Thyroid gland (tissue), 4 donors: ENCODE data around the gene NPBWR2.
"Not testable (repeated sequence)": the region's sequence is repeated elsewhere in the genome, so short reads cannot be mapped to it uniquely, and the experiment has no call there.

Source experiments
- POLR2A ChIP-seq, 2 donors: fragments of 450-650 bp; IDR thresholded peaks; one replicate each; pipeline ENCODE4 v1.6.1; 2017; ENCODE audit warnings: antibody characterized with exemption in 2 of 2, mild to moderate bottlenecking in 2 of 2, moderate library complexity in 1 of 2
- TF ChIP-seq, protein P1 (sequence below), 6 experiments: fragments of 200-600 bp in 3 of 6; fragments of 450-650 bp in 3 of 6; sonication (generic) in 3 of 6; IDR thresholded peaks; one replicate each; pipeline ENCODE4 v1.5.1; 2016 to 2019; ENCODE audit warnings: antibody characterized with exemption in 6 of 6, mild to moderate bottlenecking in 2 of 6, inconsistent platforms in 1 of 6, moderate library complexity in 1 of 6

DNA sequence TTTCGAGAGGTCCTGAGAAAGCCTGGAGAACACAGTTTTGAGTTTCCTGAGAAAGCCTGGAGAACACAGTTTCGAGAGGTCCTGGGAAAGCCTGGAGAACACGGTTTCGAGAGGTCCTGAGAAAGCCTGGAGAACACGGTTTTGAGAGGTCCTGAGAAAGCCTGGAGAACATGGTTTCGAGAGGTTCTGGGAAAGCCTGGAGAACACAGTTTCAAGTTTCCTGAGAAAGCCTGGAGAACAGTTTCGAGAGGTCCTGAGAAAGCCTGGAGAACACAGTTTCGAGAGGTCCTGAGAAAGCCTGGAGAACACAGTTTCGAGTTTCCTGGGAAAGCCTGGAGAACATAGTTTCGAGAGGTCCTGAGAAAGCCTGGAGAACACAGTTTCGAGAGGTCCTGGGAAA lies 16.2 kb upstream of the NPBWR2 start:
- not testable (repeated sequence) for TF ChIP-seq POLR2A (IDR thresholded peaks at IDR 0.05)
- TF ChIP-seq, protein P1, sequence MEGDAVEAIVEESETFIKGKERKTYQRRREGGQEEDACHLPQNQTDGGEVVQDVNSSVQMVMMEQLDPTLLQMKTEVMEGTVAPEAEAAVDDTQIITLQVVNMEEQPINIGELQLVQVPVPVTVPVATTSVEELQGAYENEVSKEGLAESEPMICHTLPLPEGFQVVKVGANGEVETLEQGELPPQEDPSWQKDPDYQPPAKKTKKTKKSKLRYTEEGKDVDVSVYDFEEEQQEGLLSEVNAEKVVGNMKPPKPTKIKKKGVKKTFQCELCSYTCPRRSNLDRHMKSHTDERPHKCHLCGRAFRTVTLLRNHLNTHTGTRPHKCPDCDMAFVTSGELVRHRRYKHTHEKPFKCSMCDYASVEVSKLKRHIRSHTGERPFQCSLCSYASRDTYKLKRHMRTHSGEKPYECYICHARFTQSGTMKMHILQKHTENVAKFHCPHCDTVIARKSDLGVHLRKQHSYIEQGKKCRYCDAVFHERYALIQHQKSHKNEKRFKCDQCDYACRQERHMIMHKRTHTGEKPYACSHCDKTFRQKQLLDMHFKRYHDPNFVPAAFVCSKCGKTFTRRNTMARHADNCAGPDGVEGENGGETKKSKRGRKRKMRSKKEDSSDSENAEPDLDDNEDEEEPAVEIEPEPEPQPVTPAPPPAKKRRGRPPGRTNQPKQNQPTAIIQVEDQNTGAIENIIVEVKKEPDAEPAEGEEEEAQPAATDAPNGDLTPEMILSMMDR (IDR thresholded peaks at IDR 0.05): not testable (repeated sequence)
